SU-DHL-6 (cell line): ENCODE data around the gene UBE2O.

Source experiments
- H2AFZ ChIP-seq: fragments of 200-600 bp; sonication (generic); 2 replicates; pipeline ENCODE4 v1.6.1; 2014; ENCODE audit warnings: low read depth, mild to moderate bottlenecking, moderate library complexity, mixed read lengths, antibody characterized with exemption, low read length; ENCODE audit not compliant: severe bottlenecking
- H3F3A ChIP-seq: fragments of 200-600 bp; shearing (Covaris generic); 2 replicates; pipeline ENCODE4 v1.6.0; 2016; ENCODE audit warnings: antibody characterized with exemption, mild to moderate bottlenecking; ENCODE audit not compliant: insufficient read depth
- H3K27ac ChIP-seq: fragments of 200-600 bp; sonication (generic); 2 replicates; pipeline ENCODE4 v1.5.1; 2016; ENCODE audit warnings: low read depth, mild to moderate bottlenecking, low read length, moderate library complexity, mixed read lengths
- H3K27me3 ChIP-seq: fragments of 200-600 bp; sonication (generic), shearing (Covaris generic); 2 replicates; pipeline ENCODE4 v1.6.0; 2014; ENCODE audit warnings: mild to moderate bottlenecking, low read length
- H3K36me3 ChIP-seq: fragments of 200-600 bp; sonication (generic); 2 replicates; pipeline ENCODE4 v1.6.1; 2014; ENCODE audit warnings: mild to moderate bottlenecking, low read length, mixed read lengths
- H3K4me2 ChIP-seq: fragments of 300-600, 200-600 bp; shearing (Covaris generic), sonication (generic); 2 replicates; pipeline ENCODE4 v1.6.0; 2014; ENCODE audit warnings: low read length, low read depth, mild to moderate bottlenecking; ENCODE audit not compliant: poor library complexity, severe bottlenecking
- H3K4me3 ChIP-seq: fragments of 200-600 bp; sonication (generic); 2 replicates; pipeline ENCODE4 v1.5.1; 2014; ENCODE audit warnings: antibody characterized with exemption, low read length, mild to moderate bottlenecking, mixed read lengths; ENCODE audit not compliant: insufficient read depth, poor library complexity, severe bottlenecking
- H3K79me2 ChIP-seq: fragments of 200-600 bp; sonication (generic); 2 replicates; pipeline ENCODE4 v1.6.1; 2014; ENCODE audit warnings: mild to moderate bottlenecking, low read length, moderate library complexity; ENCODE audit not compliant: insufficient read depth
- H3K9ac ChIP-seq: fragments of 200-600 bp; sonication (generic); 2 replicates; pipeline ENCODE4 v1.7.0; 2014; ENCODE audit warnings: mild to moderate bottlenecking, low read length
- H3K9me2 ChIP-seq: fragments of 200-600 bp; sonication (generic); replicated peaks from 2 replicates; pipeline ENCODE4 v1.6.1; 2014; ENCODE audit warnings: low read length; ENCODE audit not compliant: insufficient read depth
- H3K9me3 ChIP-seq: fragments of 200-600 bp; sonication (generic); 2 replicates; pipeline ENCODE4 v1.6.1; 2014; ENCODE audit warnings: low read length, mixed read lengths; ENCODE audit not compliant: insufficient read depth
- H4K20me1 ChIP-seq: fragments of 200-600 bp; sonication (generic); 2 replicates; pipeline ENCODE4 v1.6.1; 2014; ENCODE audit warnings: low read depth, mild to moderate bottlenecking, antibody characterized with exemption, low read length, moderate library complexity, mixed read lengths
- CTCF ChIP-seq: fragments of 200-600 bp; sonication (generic); IDR thresholded peaks from one replicate; pipeline ENCODE4 v1.5.1; 2017; ENCODE audit warnings: antibody characterized with exemption, mild to moderate bottlenecking, low read length, moderate library complexity; ENCODE audit not compliant: insufficient read depth, poor library complexity, severe bottlenecking
- EZH2phosphoT487 ChIP-seq: fragments of 200-600 bp; sonication (generic), shearing (Covaris generic); conservative IDR thresholded peaks from 2 replicates; pipeline ENCODE4 v1.6.1; 2018; ENCODE audit warnings: mild to moderate bottlenecking, antibody characterized with exemption, low read length, moderate library complexity, mixed read lengths

Gene UBE2O

GRCh38 chr17:76469076-76469990 is 16.4 kb upstream of the UBE2O start:
- no peak overlapping the region for H3K27ac ChIP-seq
- no peaks in the 10 kb centered on the region for H3K79me2 ChIP-seq
- no peak overlapping the region for H3K4me3 ChIP-seq
- H3K4me2 ChIP-seq = no peak overlapping the region
- H3K36me3 ChIP-seq = no peaks in the 10 kb centered on the region
- no peak overlapping the region for H2AFZ ChIP-seq
- TF ChIP-seq EZH2phosphoT487 (no peak), CTCF (no peak)
- H3F3A ChIP-seq = no peaks in the 10 kb centered on the region
- no peaks in the 10 kb centered on the region for H4K20me1 ChIP-seq
- no peaks in the 10 kb centered on the region for H3K9me2 ChIP-seq
- H3K9ac ChIP-seq = no peak overlapping the region
- no peaks in the 10 kb centered on the region for H3K9me3 ChIP-seq
- H3K27me3 ChIP-seq = no peaks in the 10 kb centered on the region

- no peak overlapping the region for H3K4me2 ChIP-seq
- no peak overlapping the region for H3K27ac ChIP-seq
- H3K4me3 ChIP-seq = no peak overlapping the region
- no peaks in the 10 kb centered on the region for H3K79me2 ChIP-seq
- no peak overlapping the region for H3K9ac ChIP-seq
- H3K9me3 ChIP-seq = no peaks in the 10 kb centered on the region
- H2AFZ ChIP-seq = no peak overlapping the region
- no peaks in the 10 kb centered on the region for H3K36me3 ChIP-seq
- H3K9me2 ChIP-seq = no peaks in the 10 kb centered on the region
- no peaks in the 10 kb centered on the region for H4K20me1 ChIP-seq
- no peaks in the 10 kb centered on the region for H3F3A ChIP-seq
- no peaks in the 10 kb centered on the region for H3K27me3 ChIP-seq
- TF ChIP-seq EZH2phosphoT487 (no peak), CTCF (no peak)
Observed at GRCh38 chr17:76468634-76469010, 15.7 kb upstream of the UBE2O start.

GRCh38 chr17:76467809-76468633 is 15.1 kb upstream of the UBE2O start:
- Histone ChIP-seq H3K27ac (no peak overlapping the region), H3K9me2 (no peaks in the 10 kb centered on the region), H3K9ac (no peak overlapping the region), H3K79me2 (no peaks in the 10 kb centered on the region), H4K20me1 (no peaks in the 10 kb centered on the region), H3K4me3 (no peak overlapping the region), H3K4me2 (no peak overlapping the region), H3F3A (no peaks in the 10 kb centered on the region), H2AFZ (no peak overlapping the region), H3K27me3 (no peaks in the 10 kb centered on the region), H3K9me3 (no peaks in the 10 kb centered on the region), H3K36me3 (no peaks in the 10 kb centered on the region)
- TF ChIP-seq CTCF = no peak
- TF ChIP-seq EZH2phosphoT487 = no peak
